GM21447 (cell line): Measurements from ENCODE around the gene EBP.

ENCODE experiments used
- ATAC-seq: cut with Tn5 transposase; IDR thresholded peaks from one replicate; pipeline ENCODE4 v1.9.1; 2021; ENCODE audit not compliant: unreplicated experiment

The EBP gene

DNA sequence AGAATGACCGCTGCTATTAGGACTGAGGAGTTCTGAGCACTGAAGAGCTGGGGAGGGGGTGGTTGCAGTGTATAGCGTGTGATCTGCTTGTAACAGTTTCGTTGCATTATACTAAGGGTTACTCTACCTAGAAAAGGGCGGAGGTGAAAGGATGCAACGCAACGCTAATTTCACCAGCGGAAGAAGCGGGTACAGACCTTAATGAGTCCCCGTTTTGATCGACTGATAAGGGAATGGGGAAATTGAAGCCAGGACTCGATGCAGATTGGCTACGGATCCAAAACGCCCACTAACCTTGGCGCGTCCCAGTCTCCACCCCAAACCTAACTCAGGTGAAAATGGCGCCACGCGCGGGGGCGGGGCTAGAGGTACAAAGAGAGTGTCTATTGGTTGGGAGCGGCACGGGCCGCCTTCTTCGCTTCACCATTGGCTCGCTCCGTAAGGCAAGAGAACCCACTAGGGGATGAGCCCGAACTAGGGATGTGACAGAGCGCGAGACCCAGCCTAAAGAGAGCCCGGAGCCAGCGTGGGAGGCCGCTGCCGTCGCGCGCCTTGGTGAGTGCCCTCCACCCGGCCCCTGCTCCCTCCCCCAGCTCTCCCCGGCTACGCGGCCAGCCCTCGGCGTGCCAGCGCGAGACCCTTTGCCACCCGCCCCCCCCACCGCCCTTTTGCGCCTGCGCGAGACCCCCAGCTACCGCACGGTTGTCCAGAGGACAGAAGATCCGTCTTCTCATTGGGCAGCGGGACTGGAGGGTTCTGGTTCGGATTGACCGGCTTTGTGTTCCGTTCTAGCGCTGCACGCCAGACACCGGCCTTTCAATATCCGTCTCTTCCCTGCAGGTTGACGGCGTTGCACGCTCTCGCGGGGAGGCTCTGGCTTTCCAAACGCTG lies at the start of gene EBP:
Gene EBP (plus strand): TSS at position 456 of the 891 bp plus-strand sequence. CDS start 1,964 bp downstream, outside the sequence.
- ATAC-seq = peak; percentile 98

- no peak for ATAC-seq
These were observed 49.4 kb upstream of the EBP start for GRCh38 chrX:48472225-48472624.

DNA sequence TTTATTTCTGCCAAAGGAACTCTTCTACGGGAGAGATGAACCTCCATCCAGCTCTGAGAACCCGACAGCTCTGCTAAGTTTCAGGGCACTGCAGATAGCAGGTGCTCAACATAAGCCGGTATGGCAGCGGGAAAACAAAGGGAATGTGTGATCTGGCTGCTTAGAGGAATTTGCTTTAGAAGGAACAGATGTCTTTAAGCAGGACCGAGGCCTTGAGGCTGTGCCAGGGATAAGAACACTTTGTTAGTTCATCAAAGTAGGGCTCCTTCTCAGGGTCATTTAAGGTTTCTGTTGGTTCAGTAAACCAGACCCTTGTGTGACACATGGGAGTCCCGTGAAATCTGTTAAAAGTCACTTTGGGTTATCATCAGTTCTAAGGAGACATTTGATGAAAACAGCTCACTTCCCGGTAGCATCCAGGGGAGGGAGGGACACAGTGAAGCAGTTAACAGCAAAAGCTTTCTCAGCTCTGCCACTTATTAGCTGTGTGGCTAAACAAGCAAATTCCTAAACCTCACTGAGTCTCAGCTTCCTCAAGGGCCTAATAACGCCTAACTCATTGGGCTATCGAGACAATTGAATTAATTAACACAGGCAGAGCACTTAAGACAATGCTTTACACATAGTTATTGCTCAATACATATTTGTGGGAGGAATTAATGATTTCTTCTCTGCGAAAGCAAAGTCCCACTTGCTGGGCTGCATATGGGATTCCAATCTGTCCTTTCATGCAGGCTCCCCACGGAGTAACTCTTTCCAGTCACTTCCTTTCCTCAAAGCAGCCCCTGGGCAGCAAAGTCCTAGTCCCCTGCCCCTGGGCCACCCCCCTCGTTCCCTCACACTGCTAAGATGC lies 48.5 kb upstream of the EBP start:
- ATAC-seq = no peak

GRCh38 chrX:48473704-48473990 lies 48.0 kb upstream of the EBP start:
- no peak for ATAC-seq

DNA sequence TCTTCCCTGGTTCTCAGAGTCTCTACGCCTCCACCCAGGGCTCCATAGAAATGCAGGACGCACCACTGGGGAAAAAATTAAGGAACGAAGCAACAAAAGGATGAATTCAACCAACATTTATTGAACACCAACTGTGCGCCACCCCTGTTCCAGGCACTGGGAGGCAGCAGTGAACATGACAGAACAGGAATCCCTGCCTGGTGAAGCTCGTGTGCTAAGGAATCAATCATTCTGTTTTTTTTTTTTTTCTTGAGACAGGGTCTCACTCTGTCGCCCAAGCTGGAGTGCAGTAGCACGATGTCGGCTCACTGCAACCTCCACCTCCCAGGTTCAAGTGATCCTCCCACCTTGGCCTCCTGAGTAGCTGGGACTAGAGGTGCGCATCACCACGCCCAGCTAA lies 47.5 kb upstream of the EBP start:
- ATAC-seq = no peak

GRCh38 chrX:48474581-48474980 lies 47.0 kb upstream of the EBP start:
- ATAC-seq = no peak

DNA sequence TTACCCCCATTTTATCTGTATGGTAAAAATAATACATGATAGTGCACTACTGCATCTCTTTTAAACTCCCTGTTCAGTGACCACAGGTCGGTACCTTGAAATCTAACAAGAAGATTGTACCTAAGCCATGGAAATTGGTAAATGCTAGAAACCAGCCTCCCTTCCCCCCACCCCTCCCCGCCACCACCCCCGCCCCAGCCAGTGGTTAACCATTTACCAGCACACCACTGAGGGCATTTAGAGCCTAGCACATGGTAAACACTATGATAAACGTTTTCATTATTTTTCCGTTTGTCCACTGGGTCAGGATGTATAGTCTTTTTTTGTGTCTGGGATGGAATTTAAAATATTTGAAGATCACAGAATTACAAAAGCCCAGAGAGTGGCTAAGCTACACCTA lies 46.3 kb upstream of the EBP start:
- no peak for ATAC-seq

DNA sequence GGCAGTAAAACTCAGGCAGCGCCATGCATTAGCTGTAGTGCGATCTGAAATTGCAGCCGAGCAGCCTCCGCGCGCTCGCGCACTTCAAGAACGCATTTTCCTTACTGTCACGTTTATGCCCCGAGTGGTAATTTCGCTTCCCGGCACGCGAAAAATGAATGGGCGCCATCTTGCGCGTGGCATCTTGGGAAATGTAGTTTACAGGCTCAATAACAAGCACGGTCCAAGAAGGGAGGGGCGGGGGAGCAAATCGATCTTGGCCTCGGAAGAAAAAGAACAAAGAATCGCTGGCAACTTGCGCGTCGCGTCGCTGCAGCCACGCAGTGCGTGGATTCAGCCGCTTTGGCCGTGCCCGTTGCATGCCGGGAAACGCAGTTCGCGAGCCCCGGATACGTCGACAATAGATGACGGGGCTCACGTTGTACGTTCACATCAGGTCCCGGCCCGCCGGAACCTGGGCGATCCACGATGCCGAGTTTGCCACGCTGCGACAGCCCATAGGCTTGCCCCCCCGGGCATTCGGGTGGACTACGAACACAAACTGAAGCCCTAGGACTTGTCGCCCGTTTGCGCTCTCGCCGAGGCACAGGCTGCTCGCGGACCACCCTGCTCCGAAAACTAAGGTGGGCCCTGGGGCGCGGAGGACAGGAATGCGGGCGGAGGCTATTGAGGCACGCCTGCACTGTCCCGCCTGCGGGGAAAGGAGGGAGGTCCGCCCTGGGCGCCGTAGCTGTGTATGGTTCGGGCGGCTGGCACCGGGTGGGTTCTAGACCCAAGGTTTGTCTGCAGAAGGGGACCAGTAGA lies 45.6 kb upstream of the EBP start, which contains the start of gene FTSJ1:
Gene FTSJ1 (plus strand): TSS at position 426 of the 804 bp plus-strand sequence. CDS start 1,849 bp downstream, outside the sequence.
- ATAC-seq = peak; percentile 78

DNA sequence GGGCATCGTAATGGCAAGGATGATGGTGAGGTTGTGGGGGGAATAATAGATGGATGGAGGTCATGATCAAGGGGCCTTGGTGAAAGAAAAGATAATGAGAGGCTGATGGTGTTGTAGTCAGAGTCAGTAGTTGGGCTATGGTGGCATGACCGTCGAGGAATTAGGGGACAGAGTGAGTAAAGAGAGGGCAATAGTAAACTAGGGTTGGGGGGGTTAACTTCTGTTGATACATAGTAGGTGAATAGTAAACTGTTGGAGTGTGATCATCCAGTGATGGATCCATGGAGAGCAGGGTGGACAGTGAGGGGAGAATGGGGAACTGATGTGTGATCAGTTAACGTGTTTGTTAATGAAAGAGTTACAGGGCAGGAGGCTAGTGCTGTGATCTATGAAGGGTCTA lies 44.7 kb upstream of the EBP start:
- no peak for ATAC-seq

GRCh38 chrX:48477960-48478755 lies 43.5 kb upstream of the EBP start:
- no peak for ATAC-seq

DNA sequence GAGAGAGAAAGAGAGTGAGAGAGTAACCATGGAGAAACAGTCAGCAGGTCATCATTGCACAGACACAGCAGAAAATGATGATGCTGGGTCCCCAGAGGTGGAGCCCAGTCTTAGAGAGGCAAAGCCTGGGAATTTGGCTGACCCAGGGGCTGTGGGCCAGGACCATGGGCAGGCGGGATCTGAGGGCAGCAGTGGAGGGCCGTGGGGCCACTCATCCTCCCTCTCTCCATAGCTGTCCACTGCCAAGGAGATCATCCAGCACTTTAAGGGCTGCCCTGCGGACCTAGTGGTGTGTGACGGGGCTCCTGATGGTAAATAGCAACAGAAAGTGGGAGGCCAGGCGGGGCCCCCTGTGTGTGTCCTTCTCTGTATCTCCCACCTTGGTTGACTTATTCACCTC lies 42.8 kb upstream of the EBP start:
- ATAC-seq = no peak

- ATAC-seq = no peak
These were observed 41.5 kb upstream of the EBP start for GRCh38 chrX:48480142-48480541.

DNA sequence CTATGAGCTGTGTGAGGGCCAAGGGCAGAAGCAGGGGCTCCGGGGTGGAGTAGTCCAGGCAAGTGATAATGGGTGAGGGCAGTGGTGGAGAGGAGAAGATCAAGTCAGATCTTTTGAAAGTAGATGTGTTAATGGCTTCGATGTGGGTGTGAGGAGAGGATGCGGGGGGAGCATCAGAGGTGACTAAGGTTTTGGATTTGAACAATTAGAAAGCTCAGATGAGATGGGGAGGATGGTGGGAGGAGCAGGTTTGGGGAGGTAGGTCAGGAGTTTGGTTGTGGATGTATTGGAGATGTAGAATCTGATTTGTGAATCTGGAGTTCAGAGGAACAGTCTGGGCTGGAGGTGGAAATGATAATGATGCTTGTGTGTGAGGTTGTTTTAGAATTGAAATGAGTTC lies 41.0 kb upstream of the EBP start:
- ATAC-seq = no peak

DNA sequence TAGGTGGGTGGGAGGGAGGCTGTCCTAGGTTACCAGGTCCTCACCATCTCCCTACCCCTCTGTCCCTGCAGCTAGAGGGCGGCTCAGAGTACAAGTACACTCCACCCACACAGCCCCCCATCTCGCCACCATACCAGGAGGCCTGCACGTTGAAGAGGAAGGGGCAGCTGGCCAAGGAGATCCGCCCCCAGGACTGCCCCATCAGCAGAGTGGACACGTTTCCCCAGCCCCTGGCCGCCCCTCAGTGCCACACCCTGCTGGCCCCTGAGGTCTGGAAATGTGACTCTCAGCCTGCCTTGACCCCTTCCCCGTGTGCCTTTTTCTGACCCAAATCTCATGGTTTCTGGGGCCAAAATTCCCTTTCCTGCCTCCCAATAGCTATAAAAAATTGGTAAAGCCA lies 39.1 kb upstream of the EBP start:
- no peak for ATAC-seq

- no peak for ATAC-seq
These were observed 34.2 kb upstream of the EBP start for GRCh38 chrX:48487362-48487798.

DNA sequence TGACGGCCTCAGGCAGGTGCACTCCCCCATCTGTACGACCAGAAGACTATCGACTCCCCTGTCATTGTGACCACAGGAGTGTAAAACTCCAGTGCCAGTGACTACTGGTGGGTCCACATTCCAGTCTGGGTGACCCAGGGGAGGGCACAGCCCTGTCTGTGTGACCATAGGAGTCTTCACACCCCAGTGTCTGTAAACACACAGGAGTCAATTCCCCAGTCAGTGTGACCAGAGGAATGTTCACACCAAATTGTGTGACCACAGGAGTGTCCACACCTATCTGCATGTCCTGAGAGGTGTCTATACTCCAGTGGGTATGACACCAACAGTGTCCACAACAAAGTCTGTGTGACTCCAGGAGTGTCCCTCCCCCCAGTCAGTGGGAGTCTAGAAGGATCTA lies 33.6 kb upstream of the EBP start:
- ATAC-seq = no peak

- ATAC-seq = no peak
These were observed 32.3 kb upstream of the EBP start for GRCh38 chrX:48489296-48489695.

DNA sequence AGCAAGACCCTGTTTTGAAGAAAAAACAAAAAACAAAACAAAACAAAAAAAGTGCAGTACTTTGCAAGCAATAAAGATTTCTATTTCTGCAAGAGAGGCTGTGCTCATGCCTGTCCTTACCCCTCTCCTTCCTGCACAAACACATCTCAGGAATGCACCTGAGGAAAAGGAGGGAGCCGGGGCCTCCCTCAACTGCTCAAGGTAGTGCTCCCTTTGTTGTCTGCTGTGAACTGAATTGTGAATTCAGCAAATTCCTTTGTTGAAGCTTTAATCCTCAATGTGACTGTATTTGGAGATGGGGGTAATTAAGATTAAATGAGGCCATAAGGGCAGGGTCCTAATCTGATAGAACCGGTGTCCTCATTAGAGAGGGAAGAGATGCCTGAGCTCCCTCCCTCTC lies 31.7 kb upstream of the EBP start:
- ATAC-seq = no peak

DNA sequence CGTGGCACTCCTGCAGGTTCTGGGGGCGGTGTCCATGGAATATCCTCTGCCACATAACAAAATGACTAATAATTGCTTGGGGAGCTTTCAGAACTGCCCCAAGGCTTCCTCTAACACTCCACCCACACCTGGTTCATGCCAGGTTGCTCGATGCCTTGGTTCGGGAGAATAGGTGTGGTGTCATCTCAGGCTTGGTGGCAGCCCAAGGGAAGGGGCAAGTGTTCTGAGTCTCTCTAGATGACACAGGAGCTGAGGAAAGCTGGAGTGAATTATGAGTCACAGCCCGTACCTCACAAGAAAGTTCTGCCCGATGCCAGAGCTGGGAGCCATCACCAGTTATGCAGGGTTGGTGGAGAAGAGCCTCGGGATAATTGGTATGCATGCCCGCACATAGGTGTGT lies 30.9 kb upstream of the EBP start:
- ATAC-seq = no peak

GRCh38 chrX:48491809-48492208 lies 29.8 kb upstream of the EBP start:
- no peak for ATAC-seq
